HepG2 (cell line): Measurements from ENCODE around the gene COL18A1. TPM values are rescaled to one million over a fixed set of nuclear protein-coding genes. Genes with fewer than 3 reads are reported as not detected.
A peak's percentile ranks its signal among the peaks of the same experiment; 100 is the strongest.

Source experiments
- ARID3A ChIP-seq: IDR thresholded peaks from 2 replicates; pipeline ENCODE4 v1.6.1; 2012; ENCODE audit warnings: low read depth, low read length, improper control_type of control experiment
- ETS1 ChIP-seq: sonication (generic); formaldehyde crosslinking; IDR thresholded peaks from 2 replicates; pipeline ENCODE4 v1.4.0; 2020; ENCODE audit warnings: missing genetic modification reagents
- GLMP ChIP-seq: sonication (generic); formaldehyde crosslinking; IDR thresholded peaks from 2 replicates; pipeline ENCODE4 v1.9.0; 2021; ENCODE audit warnings: missing genetic modification reagents, mild to moderate bottlenecking, borderline replicate concordance
- HOXA3 ChIP-seq: sonication (generic); formaldehyde crosslinking; IDR thresholded peaks from 2 replicates; pipeline ENCODE4 v1.5.0; 2020; ENCODE audit warnings: missing genetic modification reagents
- IKZF1 ChIP-seq: fragments of 450-650 bp; IDR thresholded peaks from 2 replicates; pipeline ENCODE4 v1.7.1; 2016
- MZF1 ChIP-seq: sonication (generic); formaldehyde crosslinking; IDR thresholded peaks from 2 replicates; pipeline ENCODE4 v1.8.1; 2023; ENCODE audit warnings: mild to moderate bottlenecking, missing genetic modification reagents, borderline replicate concordance
- NAIF1 ChIP-seq: sonication (generic); formaldehyde crosslinking; IDR thresholded peaks from 2 replicates; pipeline ENCODE4 v1.5.0; 2020; ENCODE audit warnings: mild to moderate bottlenecking, missing genetic modification reagents, borderline replicate concordance
- NCOA2 ChIP-seq: sonication (generic); formaldehyde crosslinking; IDR thresholded peaks from 2 replicates; pipeline ENCODE4 v1.8.0; 2022; ENCODE audit warnings: inconsistent platforms
- NRL ChIP-seq: sonication (generic); formaldehyde crosslinking; IDR thresholded peaks from 2 replicates; pipeline ENCODE4 v1.5.0; 2020; ENCODE audit warnings: missing genetic modification reagents, mild to moderate bottlenecking, moderate library complexity, borderline replicate concordance
- PHF8 ChIP-seq: sonication (generic); formaldehyde crosslinking; IDR thresholded peaks from 2 replicates; pipeline ENCODE4 v1.5.0; 2020; ENCODE audit warnings: missing genetic modification reagents
- THAP7 ChIP-seq: sonication (generic); formaldehyde crosslinking; IDR thresholded peaks from 2 replicates; pipeline ENCODE4 v1.8.1; 2023; ENCODE audit warnings: mild to moderate bottlenecking, missing genetic modification reagents
- ZNF263 ChIP-seq: sonication (generic); formaldehyde crosslinking; IDR thresholded peaks from 2 replicates; pipeline ENCODE4 v1.4.0; 2020; ENCODE audit warnings: missing genetic modification reagents
- ZNF34 ChIP-seq: sonication (generic); formaldehyde crosslinking; IDR thresholded peaks from 2 replicates; pipeline ENCODE4 v1.4.0; 2020; ENCODE audit warnings: mild to moderate bottlenecking, missing genetic modification reagents, borderline replicate concordance
- ZNF768 ChIP-seq: sonication (generic); formaldehyde crosslinking; IDR thresholded peaks from 2 replicates; pipeline ENCODE4 v1.4.0; 2020; ENCODE audit warnings: missing genetic modification reagents
- ZNF782 ChIP-seq: sonication (generic); formaldehyde crosslinking; IDR thresholded peaks from 2 replicates; pipeline ENCODE4 v1.4.0; 2020; ENCODE audit warnings: missing genetic modification reagents, mild to moderate bottlenecking, borderline replicate concordance
- polyA plus RNA-seq, 8 experiments: library from polyadenylated mRNA; depleted of rRNA in 3 of 8; stranded (reverse) in 7 of 8; unstranded in 1 of 8; fragments of >200 nt; fragmentation: Illumina TruSeq in 4 of 8; extraction: Trizol in 4 of 8; gene quantifications; 2 replicates each; pipeline versions ENCODE4 v1.2.1 to v1.2.3, GENCODE V29; 2011 to 2016; ENCODE audit warnings: low read depth in 4 of 8, missing spikeins in 1 of 8, mixed read lengths in 1 of 8; ENCODE audit not compliant: insufficient read depth in 1 of 8
- total RNA-seq, 5 experiments: library from RNA; depleted of rRNA; stranded (reverse); fragments of >200 nt; fragmentation: Illumina TruSeq; extraction: Trizol; gene quantifications; 2 replicates each; pipeline ENCODE4 v1.2.3, GENCODE V29; 2016; ENCODE audit warnings: low read depth in 1 of 5
- TF ChIP-seq, protein P1 (sequence below): sonication (generic); formaldehyde crosslinking; IDR thresholded peaks from 2 replicates; pipeline ENCODE4 v1.4.0; 2020; ENCODE audit warnings: missing genetic modification reagents, borderline replicate concordance
- TF ChIP-seq, protein P2 (sequence below): IDR thresholded peaks from 2 replicates; pipeline ENCODE4 v1.6.1; 2016
- TF ChIP-seq, protein P3 (sequence below): sonication (generic); formaldehyde crosslinking; IDR thresholded peaks from 2 replicates; pipeline ENCODE4 v1.4.0; 2020; ENCODE audit warnings: low read depth, mild to moderate bottlenecking, missing genetic modification reagents

The COL18A1 gene
- total and polyA plus RNA-seq, 2 of the 13 experiments (the other 11 are each of a cell fraction or from before 2014, with no cell fraction given), result 79.0 to 102 TPM

GRCh38 chr21:45430521-45431501 is 25.8 kb downstream of the COL18A1 start (continued):
- TF ChIP-seq GLMP (CRISPR knock-in tag), result no peak
- no peak for TF ChIP-seq NAIF1 (CRISPR knock-in tag)
- TF ChIP-seq, protein P1, sequence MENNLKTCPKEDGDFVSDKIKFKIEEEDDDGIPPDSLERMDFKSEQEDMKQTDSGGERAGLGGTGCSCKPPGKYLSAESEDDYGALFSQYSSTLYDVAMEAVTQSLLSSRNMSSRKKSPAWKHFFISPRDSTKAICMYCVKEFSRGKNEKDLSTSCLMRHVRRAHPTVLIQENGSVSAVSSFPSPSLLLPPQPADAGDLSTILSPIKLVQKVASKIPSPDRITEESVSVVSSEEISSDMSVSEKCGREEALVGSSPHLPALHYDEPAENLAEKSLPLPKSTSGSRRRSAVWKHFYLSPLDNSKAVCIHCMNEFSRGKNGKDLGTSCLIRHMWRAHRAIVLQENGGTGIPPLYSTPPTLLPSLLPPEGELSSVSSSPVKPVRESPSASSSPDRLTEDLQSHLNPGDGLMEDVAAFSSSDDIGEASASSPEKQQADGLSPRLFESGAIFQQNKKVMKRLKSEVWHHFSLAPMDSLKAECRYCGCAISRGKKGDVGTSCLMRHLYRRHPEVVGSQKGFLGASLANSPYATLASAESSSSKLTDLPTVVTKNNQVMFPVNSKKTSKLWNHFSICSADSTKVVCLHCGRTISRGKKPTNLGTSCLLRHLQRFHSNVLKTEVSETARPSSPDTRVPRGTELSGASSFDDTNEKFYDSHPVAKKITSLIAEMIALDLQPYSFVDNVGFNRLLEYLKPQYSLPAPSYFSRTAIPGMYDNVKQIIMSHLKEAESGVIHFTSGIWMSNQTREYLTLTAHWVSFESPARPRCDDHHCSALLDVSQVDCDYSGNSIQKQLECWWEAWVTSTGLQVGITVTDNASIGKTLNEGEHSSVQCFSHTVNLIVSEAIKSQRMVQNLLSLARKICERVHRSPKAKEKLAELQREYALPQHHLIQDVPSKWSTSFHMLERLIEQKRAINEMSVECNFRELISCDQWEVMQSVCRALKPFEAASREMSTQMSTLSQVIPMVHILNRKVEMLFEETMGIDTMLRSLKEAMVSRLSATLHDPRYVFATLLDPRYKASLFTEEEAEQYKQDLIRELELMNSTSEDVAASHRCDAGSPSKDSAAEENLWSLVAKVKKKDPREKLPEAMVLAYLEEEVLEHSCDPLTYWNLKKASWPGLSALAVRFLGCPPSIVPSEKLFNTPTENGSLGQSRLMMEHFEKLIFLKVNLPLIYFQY, result peak; percentile 95
- peak; percentile 72; the same call in 1 of the 2 replicates for TF ChIP-seq ZNF263 (CRISPR knock-in tag)
- no peak; the same call in 1 of the 2 replicates for TF ChIP-seq ZNF34 (CRISPR knock-in tag)
- TF ChIP-seq PHF8 (CRISPR knock-in tag), result peak; percentile 43
- TF ChIP-seq MZF1 (CRISPR knock-in tag), result no peak
- no peak for TF ChIP-seq ZNF768 (CRISPR knock-in tag)
- peak; percentile 88 for TF ChIP-seq NCOA2
- TF ChIP-seq ZNF782 (CRISPR knock-in tag), result no peak; the same call in 1 of the 2 replicates
- no peak for TF ChIP-seq ARID3A
- TF ChIP-seq THAP7 (CRISPR knock-in tag), result no peak
- TF ChIP-seq NRL (CRISPR knock-in tag), result no peak; the same call in 1 of the 2 replicates
- TF ChIP-seq, protein P2, sequence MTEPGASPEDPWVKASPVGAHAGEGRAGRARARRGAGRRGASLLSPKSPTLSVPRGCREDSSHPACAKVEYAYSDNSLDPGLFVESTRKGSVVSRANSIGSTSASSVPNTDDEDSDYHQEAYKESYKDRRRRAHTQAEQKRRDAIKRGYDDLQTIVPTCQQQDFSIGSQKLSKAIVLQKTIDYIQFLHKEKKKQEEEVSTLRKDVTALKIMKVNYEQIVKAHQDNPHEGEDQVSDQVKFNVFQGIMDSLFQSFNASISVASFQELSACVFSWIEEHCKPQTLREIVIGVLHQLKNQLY (CRISPR knock-in tag), result peak; percentile 64; the same call in 1 of the 2 replicates
- TF ChIP-seq, protein P3, sequence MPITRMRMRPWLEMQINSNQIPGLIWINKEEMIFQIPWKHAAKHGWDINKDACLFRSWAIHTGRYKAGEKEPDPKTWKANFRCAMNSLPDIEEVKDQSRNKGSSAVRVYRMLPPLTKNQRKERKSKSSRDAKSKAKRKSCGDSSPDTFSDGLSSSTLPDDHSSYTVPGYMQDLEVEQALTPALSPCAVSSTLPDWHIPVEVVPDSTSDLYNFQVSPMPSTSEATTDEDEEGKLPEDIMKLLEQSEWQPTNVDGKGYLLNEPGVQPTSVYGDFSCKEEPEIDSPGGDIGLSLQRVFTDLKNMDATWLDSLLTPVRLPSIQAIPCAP (CRISPR knock-in tag), result no peak
- no peak for TF ChIP-seq ETS1 (CRISPR knock-in tag)
- peak; percentile 88 for TF ChIP-seq HOXA3 (CRISPR knock-in tag)
- TF ChIP-seq IKZF1, result no peak
